ENCODE results near the gene REEP1.
"Not testable (repeated sequence)": the region's sequence is repeated elsewhere in the genome, so short reads cannot be mapped to it uniquely, and the experiment has no call there.

DNA sequence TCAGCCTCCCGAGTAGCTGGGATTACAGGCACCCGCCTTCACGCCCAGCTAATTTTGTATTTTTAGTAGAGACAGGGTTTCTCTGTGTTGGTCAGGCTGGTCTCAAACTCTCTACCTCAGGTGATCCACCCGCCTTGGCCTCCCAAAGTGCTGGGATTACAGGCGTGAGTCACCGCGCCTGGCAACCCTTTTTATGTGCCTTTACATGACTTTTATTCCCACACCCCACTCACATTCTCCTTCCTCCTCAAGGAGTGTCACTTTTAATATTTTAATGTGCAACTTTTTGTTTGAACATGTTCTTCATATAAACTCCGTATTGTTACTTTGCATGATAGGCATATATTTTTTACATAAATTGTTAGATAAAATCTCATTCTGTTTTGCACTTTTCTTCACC lies 108.9 kb downstream of the REEP1 start:
- TF ChIP-seq, protein P1, sequence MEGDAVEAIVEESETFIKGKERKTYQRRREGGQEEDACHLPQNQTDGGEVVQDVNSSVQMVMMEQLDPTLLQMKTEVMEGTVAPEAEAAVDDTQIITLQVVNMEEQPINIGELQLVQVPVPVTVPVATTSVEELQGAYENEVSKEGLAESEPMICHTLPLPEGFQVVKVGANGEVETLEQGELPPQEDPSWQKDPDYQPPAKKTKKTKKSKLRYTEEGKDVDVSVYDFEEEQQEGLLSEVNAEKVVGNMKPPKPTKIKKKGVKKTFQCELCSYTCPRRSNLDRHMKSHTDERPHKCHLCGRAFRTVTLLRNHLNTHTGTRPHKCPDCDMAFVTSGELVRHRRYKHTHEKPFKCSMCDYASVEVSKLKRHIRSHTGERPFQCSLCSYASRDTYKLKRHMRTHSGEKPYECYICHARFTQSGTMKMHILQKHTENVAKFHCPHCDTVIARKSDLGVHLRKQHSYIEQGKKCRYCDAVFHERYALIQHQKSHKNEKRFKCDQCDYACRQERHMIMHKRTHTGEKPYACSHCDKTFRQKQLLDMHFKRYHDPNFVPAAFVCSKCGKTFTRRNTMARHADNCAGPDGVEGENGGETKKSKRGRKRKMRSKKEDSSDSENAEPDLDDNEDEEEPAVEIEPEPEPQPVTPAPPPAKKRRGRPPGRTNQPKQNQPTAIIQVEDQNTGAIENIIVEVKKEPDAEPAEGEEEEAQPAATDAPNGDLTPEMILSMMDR (IDR thresholded peaks at IDR 0.05; ENCODE audit: insufficient read depth, low read length, poor library complexity, severe bottlenecking): not testable (repeated sequence)
- not testable (repeated sequence) for TF ChIP-seq EZH2phosphoT487 (conservative IDR thresholded peaks at IDR 0.05; ENCODE audit: low read length)
